ENCODE results near the gene TMEM17.
A peak's percentile ranks its signal among the peaks of the same experiment; 100 is the strongest.

TMEM17 gene

DNA sequence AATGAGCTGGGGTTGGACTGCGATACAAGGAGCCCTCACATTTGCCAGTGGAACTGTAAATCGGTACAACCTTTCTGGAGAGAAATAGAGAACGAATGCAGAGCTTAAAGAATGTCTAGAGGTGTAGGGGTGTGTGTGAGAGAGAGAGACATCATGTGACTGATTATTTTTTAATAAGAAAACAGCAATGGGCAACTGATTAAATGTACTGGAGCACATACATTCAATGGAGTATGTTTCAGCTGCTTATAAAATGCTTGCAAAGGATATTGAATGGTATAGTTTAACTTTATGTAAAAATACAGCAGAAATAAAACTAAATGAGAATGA, 391 bp upstream of the TMEM17 start:
- peak; percentile 53 for DNase-seq

DNA sequence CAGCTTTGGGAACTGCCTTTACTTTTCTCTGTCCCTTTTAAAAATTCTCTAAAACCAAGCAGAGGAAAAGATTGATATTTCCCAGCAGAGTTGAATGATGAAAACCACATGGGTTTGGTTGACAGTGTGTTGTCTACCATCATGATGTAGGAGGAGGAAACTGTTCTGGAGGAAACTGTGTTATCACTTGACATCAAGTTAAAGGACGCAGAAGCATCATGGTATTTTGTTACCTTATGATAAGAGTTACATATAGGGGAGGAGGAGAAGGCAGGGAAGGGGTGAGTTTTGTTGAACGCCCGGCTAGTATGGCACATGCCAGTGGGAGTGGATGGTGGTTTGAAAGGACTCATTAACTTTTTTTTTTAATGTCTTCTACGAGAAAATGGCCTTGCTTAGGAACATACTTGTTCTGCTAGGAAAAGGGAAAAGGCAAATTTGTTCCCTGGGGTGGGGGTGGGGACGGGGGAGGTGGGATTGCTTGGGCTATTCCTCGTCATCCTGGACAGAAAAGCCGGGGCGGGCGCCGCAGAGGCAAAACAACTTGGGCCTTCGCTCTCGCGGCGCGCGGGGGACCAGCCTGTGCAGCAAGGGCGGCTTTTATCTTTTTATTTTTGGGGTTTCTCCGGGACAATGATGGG, 766 bp downstream of the TMEM17 start:
- DNase-seq, result no peak

DNA sequence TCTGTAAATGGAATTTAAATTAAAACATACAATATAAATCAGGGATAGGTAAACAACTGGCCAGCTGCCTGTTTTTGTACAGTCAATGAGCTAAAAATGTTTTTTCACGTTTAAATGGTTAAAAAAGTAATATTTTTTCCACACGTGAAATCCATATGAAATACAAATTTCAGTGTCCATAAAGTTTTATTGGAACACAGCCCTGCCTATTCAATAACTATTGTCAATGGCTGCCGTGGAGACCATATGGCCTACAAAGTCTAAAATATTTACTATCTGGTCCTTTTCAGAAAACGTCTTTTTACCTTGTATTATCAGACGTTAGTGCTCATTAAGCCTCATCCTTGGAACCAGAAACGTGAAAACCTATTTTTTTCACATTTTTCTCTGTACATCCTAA, 1.3 kb downstream of the TMEM17 start:
- no peak for DNase-seq

DNA sequence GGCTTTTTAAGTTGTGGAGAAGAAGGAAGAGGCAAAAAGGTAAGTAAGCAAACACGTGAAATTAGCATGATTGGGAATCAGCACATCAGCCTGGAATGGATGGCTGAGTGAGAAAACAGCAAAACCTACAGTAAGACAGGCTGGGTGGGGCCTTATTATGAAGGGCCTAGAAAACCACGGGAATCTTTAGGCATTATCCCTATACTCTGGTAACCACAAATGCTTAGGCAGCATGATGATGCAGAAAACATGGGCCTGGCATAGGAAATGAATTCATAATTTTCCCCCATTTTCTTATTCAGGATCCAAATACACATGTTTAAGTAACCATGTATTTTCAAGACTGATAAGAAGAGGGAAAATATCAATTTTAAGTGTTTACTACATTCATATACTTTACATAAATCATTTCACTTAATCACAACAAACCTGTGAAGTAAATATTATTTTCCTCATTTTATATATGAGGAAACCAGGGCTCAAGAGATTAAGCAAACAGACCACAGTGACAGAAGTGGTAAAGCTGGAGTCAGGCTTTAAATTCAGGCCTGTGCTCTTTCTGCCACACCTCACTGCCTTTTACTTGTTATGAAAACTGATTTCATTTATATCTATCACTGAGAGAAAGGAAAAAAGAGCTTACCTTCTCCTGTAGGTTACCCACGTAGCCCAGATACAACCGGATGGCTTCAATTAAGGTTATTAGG, 4.0 kb downstream of the TMEM17 start:
- no peak for DNase-seq

DNA sequence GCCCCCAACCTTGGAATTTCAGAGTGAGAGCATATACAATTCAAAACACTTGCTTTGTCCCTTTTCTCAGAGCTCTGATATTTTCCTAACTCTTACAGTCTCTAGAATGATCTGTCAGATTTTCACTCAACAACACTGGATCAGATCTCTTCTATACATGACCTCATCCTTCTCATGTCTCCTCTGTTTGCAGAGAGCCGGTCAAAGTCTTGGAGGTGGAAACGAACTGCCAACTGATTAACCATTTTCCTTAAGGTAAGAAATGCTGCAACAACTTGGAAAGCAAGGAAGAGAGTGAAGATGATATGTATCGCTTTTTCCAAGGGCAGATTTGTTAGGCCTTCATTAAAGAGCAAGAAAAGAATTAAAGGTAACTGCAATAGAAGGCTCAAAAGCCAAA, 4.9 kb downstream of the TMEM17 start:
- DNase-seq, result no peak

DNA sequence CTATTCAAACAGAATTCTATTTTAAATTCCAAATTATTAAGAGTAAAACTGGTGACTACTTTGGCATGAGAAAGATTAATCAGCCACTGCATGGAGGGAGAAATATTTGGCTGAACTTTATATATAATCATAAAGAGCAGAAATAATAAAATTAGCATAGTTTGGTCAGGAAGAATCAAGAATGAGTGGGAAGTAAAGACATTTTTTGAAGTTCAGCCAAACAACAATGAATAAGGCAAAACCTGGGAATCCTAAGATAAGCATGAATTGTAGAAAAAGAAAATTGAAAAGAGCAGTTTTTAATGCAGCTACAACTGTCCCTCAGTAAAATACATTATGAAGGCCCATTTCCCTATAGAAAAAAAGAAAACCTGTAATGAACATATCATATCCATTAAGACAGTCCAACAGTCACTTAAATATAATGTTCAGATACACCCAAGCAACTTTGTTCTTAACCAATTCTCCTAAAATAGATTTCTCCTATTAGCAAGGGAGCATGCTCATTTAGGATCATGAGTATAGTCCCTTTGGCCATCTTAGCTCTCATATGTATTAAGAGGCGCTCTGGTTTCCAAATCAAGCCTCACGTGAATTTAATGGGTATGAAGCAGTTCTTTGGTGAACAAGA, 6.5 kb downstream of the TMEM17 start:
- DNase-seq, result no peak

DNA sequence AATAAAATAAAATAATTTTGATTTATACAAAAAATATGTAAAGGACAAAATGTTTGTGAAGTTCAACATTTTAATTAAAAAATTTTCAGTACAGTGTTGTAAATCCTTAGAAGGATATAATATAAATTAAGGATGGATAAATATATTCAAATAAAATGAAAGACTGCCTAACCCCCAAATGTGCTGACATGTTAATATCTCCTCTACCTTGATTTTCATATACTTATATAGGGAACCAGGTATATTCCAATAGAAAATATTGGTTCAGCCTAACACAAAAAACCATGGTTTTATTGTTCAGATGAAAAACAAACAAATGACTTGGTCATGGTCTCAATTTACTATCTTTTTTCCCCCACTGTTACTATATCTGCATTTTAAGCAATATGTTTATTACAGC, 7.3 kb downstream of the TMEM17 start:
- DNase-seq, result no peak

DNA sequence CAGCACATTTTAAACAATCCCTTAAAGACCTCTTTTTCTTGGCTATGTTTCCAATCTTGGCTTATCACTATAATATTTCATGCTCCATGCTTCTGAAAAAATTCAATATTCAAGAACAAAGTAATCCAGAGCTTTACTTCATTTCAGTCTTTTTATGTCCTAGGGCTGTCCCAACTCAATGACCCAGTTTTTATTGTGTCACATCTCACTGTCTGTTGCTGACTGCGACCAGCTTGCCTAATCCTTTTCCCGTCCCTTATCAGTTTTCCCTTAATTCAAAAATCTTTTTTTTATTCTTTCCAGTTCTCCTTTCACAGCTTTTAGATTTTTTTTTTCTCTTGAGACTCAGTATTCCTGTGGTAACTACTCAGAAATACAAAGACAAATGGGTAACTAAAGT, 10.2 kb downstream of the TMEM17 start:
- DNase-seq, result no peak

DNA sequence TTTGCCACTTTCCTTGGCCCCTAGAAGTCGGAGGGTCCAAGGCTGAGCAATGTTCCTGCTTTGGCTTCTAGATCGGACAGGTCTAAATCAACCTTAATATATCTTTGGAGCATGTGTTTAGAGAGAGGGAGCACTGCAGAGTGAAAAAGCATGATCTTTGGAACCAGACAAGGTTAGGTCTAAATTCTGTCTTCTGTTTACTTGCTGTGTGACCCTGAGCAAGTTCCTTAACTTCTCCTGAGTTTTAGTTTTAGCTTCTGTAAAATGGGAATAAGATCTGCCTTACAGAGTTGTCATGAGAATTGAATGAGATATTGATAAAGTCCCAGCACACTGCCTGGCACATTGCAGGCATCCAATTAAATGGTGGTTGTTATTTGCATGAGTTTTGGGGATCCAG, 13.9 kb downstream of the TMEM17 start:
- no peak for DNase-seq

DNA sequence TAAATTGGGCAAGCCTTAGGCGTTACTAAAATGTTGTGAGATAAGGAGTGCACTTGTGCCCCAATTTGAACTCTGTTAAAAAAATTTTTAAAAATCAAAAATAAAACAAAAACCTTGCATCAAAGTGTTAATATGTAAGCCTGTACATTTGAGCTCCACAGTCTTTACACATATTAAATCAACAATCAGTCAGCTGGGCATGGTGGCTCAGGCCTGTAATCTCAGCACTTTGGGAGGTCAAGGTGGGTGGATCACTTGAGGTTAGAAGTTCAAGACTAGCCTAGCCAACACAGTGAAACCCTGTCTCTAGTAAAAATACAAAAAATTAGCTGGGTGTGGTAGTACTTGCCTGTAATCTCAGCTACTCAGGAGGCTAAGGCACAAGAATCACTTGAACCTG, 16.3 kb downstream of the TMEM17 start:
- no peak for DNase-seq

DNA sequence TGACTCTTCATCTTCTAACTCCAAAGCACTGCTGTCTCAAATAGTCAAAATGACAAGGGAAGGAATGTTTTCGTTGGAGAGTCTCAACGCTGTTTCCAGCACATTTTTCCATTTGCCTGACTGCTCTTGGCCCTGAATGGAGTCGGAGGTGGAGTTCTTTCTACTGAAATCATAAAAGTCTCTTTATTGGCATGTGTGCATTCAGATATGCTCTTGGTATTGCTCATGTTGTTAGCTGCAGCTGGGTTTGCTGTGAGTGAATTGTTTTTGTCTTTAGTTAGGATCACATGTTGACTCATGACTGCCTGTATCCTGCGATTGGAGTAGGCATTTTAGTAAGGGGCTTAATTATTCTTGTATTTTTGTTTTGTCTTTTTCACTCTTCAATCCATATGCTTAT, 16.8 kb downstream of the TMEM17 start:
- DNase-seq, result no peak

DNA sequence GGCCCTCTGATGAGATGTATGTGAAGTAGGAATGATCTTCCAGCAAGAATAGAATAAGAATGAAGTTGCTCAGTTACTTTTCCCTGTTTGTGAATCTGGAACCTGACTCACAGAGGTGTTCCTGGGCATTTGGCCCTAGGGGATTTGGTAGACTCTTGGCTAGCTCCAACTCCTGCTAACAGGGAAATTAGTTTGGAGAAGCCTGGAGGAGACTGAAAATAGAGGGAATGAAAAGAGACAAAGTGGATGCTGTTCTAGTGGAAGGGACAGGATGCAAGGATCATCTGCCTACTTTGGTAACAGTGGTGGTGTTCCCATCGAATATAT, 19.6 kb downstream of the TMEM17 start:
- DNase-seq, result no peak

DNA sequence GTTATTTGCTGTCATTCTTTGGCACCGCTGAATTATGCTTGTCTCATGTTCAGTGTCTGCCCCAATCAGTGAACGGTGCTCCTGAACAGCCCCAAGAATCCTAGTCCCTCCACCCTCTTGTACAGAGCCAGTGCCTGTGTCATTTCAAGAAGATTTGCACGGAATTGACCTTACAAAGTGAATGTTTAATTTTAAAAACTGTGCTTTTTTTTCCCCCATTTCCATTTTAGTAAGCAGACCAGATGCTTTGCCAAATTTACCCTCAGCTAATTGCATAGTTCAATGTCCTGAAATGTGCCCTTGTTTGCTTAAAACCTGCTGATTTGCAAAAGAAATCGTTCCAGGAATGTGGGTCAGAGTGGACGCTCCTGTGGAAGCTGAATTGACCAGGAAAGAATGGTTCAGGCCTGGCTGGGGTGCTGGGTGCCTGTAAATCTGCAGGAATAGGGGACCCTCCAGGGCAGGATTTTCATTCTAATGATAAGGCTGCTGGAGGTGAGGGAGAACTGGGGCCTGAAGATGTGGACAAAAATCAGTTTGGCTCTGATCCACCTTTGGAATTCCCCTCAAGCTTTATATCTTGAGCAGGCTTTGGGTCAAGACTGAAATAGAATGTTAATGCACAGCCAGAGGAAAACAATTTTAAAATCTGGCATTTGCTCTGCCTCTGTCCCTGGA, 20.1 kb downstream of the TMEM17 start:
- no peak for DNase-seq

DNA sequence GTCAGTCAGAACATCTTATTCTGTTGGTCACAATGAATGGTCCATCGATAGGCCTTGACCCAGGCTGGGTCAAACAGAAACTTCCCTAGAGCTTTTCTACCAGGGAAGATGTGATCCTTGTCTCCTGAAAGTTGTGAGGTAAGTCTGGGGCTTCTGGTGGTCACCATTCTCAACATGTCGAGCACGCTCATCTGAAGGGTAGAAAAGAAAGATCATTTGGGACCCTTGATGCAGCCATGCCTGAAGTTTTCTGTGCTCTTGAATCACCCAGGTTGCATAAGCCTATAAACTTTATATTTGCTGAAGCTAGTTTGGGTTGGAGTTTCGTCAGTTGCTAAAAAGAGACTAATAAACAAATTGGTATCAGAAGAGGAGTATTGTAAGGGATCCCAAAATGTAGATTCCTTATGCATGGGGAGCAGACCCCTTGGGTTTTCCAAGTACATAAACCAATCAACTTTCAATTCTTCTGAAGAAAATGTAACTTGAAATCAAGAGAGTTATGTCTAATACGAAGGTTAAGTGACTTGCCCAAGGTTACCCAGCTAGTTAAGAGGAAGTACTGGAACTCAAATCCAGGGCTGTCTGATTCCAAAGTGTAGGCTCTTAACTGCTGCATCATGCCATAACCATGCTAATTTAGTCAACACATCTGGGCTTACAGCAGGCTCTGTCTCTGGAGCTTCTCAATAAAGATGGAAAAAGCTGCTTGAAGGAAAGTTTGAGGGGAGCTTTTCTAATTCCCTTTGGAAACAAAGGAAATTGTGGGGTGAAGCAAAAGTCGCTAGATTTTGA, 23.2 kb downstream of the TMEM17 start:
- DNase-seq, result no peak

DNA sequence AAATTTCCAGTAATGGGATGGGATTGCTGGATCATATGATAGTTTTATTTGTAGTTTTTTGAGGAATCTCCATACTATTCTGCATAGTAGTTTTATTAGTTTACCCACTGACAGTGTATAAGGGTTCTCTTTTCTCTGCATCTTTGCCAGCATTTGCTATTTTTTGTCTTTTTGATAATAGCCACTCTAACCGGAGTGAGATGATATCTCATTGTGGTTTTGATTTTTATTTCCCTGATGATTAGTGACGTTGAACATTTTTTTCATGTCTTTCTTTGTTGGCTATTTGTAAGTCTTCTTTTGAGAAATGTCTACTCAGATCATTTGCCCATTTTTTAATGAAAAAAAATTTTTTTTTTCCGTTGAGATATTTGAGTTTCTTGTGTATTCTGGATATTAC, 26.1 kb downstream of the TMEM17 start:
- no peak for DNase-seq

DNA sequence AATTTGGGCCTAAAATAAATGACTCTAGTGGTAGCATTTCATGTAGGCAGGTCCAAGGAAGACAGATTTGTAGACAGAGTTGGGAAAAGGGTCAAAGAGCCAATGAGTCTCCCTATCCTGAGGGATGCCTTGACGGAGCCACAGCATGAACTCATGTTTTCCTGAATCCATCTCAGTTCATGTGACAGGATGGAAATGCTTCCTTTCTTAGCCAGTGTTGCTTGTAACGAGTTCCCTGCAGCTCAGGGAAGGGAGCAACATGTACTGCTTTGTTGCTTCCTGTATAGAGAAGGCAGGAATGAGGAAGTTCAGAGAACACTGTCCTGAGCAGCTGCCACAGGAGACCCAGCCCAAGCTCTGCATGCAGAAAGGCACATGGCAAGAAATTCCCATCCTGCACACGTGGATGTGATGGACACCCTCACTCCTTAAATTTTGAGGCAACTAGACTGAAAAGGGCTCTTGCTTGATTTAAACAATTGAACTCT, 27.9 kb downstream of the TMEM17 start:
- no peak for DNase-seq

DNA sequence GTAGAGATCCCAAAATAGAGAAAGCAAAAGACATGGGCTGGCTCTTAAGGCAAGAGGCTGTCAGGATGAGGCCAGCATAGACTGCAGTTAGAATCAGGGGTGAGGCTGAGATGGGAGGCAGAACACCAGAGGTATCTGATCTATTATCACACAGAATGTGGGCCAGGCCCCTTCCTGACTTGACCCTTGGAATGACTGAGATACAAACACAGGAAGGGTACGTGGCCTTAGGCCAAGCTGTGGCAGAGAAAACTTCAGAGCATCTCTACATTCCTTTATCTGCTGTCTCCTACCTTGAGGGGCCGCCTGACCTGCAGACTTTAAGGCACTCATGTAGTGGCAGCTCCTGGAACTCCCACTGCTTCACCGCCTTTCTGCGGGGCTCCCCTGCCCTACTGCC, 28.4 kb downstream of the TMEM17 start:
- no peak for DNase-seq

DNA sequence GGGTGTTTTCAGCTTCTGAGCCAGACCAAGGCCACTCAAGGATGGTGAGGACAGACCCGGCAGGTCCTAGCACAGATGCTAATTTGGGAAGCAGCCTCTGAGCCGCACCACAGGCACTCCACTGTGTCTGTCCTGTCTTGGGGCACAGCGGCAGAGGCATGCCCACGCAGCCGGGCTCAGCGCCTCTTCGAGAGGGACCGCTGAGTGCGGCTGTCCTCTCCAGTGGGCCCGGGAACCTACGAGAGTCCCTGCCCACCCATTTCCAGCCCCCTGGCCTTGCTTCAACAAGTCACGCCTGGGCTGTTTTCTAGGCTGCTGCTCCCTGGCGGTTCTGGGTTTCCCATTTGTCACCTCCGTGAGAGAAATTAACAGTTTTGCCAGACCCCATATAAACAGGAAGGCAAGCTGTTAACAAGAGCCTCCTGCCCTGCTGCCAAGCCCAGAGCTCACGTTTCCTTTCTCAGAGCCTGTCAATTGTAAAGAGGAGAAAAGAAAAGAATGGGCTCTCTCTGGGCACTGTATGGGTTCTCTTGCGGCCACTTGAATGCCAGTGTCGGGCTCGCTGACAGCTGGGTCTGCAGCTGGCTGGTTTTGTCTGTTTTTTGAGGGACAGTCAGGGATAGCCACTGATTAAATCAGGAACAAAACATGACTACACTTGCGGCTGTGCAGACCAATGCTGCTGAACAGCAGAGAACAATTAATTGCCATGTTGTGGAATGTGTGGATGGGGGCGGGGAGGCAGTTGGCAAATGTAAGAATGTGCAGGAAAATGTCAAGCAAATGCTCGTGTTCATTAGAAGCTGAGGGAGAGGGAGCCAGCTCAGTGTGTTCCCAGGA, 30.6 kb downstream of the TMEM17 start:
- no peak for DNase-seq

DNA sequence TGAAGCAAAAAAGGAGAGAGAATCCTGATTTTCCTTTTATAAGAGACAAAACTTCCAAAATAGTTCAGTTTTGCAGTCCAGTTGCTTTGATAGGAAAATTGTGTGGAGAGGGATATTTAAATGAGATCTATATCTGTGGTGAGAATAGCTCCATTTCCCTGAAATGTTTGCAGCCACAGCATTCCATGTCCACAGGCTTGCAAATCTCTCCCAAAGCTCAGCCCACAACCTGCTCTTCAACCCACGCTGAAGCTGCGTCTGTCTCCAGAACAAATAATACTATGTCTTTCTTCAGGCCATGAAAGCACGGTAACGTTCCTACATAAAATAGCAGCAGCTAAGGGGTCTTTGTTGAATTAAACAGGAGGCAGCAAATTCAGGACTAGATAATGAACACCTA, 31.8 kb downstream of the TMEM17 start:
- DNase-seq, result no peak

DNA sequence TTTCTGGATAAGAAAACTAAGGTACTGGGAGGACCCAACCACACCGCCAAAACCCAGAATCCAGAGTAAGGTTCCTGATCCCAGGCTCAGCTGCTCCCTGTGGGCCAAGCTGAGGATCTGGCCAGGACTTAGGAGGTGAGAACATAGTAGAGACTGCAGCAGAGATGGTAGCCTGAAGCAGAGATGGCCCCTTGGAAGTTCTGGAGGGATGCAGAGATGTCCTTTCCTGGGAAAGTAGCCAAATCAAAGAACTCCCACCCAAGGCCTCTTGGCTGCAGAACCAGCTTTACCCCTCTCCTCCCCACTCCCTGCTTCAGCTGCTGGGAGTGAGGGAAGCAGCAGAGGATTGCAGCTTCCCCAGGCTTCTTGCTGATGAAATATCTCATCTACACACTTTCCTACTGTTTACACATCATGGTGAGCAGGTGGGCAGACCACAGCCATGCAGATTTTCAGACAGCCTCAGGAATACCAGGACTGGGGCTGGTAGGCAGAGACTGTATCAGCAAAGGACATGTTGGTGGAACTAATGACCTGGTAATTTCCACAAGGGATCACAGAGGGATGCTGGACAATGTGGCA, 32.7 kb downstream of the TMEM17 start:
- DNase-seq, result no peak

DNA sequence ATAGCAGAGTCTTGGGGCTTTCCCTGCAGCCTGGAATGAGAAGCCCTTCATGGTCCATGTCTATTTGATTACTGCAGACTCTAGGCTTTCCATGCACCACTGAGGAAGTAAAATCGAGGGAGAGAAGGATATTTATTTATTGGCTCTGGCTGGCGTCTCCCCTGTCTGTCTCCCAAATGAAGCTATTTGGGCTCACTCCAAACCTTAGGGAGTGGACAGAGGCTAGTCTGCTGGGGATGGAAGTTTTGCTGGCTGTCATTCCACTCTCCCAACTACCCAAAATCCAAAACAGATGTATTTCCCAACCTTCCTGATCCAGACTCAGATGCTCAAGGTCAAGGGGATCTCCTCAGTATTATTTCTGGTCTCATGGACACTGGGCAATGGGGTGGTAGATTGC, 33.7 kb downstream of the TMEM17 start:
- DNase-seq, result no peak

DNA sequence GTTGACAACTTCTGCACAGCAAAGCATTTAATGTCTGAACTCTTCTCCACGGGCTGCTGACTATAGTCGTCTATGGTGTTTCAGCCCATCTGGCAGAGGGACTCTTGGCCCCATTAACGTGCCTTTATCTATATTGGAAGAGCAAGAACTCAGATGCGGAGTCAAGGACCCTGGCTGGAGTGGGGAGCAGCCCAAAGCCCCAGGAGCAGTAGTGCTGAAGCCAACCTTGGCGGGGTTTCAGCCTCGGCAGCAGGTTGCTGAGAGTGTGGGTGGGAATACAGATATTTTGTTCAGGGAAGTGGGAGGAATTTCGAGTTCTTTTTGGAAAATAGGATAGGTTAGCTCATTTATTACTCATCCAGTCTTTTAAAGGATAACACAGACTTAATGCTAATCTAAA, 34.2 kb downstream of the TMEM17 start:
- DNase-seq, result no peak
